WI38 (cell line): ENCODE results near the gene ALDH1A3.

ENCODE experiments used
- H3K4me3 ChIP-seq: 2 replicates; pipeline ENCODE4 v1.5.1; 2011; ENCODE audit warnings: low read depth, mild to moderate bottlenecking, control low read depth, low read length
- CTCF ChIP-seq: IDR thresholded peaks from 2 replicates; pipeline ENCODE4 v1.5.1; 2012; ENCODE audit warnings: low read depth, mild to moderate bottlenecking, control low read depth, low read length

The ALDH1A3 gene

GRCh38 chr15:100913961-100914360, 34.3 kb downstream of the ALDH1A3 start:
- no peak overlapping the region for H3K4me3 ChIP-seq
- TF ChIP-seq CTCF = no peak

- no peak overlapping the region for H3K4me3 ChIP-seq
- no peak for TF ChIP-seq CTCF
These were observed 35.2 kb downstream of the ALDH1A3 start for GRCh38 chr15:100914876-100915275.

- peak overlapping the region; percentile 60 for H3K4me3 ChIP-seq
- peak; percentile 96 for TF ChIP-seq CTCF
These were observed 38.5 kb downstream of the ALDH1A3 start for GRCh38 chr15:100918034-100918689.

GRCh38 chr15:100918690-100919480, 39.3 kb downstream of the ALDH1A3 start, which contains the start of gene LRRK1:
Gene LRRK1, plus strand, starts transcription at chr15:100919357. Its CDS starts 5,276 bp downstream, at chr15:100924633.
- TF ChIP-seq CTCF = no peak
- peak within 1 kb of the TSS; percentile 69 for H3K4me3 ChIP-seq

GRCh38 chr15:100919481-100920405, 40.1 kb downstream of the ALDH1A3 start:
- TF ChIP-seq CTCF = no peak
- H3K4me3 ChIP-seq = peak overlapping the region; percentile 69

- H3K4me3 ChIP-seq = no peak overlapping the region
These were observed 41.0 kb downstream of the ALDH1A3 start for GRCh38 chr15:100920516-100921135.

More at GRCh38 chr15:100920516-100921135, 41.0 kb downstream of the ALDH1A3 start:
- TF ChIP-seq CTCF = no peak
